Caco-2 (cell line): ENCODE measurements around the gene EPHA2. TPM values are rescaled to one million over a fixed set of nuclear protein-coding genes. Genes with fewer than 3 reads are reported as not detected.

Source experiments
- BruUV-seq: library from RNA; stranded (reverse); fragments of 400-500 nt; replicated peaks from 2 replicates; lab custom pipeline; 2021; lab: Mats Ljungman, UMichigan
- CTCF ChIA-PET: fragments of 300-600 bp; sonication (Branson Sonifier 250); formaldehyde crosslinking; loops from one replicate; lab custom pipeline; 2022; ENCODE audit warnings: antibody characterized with exemption; lab: Charles Lee
- POLR2A ChIA-PET: fragments of 300-600 bp; sonication (Branson Sonifier 250); formaldehyde crosslinking; loops from one replicate; lab custom pipeline; 2022; ENCODE audit warnings: antibody characterized with exemption; lab: Charles Lee
- DNase-seq, 2 experiments: peaks; one replicate each; pipeline versions ENCODE4 v3.0.0 to v3.0.0-alpha.2; 2020 to 2022
- H3K27me3 ChIP-seq: replicated peaks from 2 replicates; pipeline ENCODE4 v1.6.0; 2011; ENCODE audit warnings: low read length; ENCODE audit not compliant: control insufficient read depth, insufficient read depth
- H3K36me3 ChIP-seq: 2 replicates; pipeline ENCODE4 v1.5.1; 2011; ENCODE audit warnings: low read length; ENCODE audit not compliant: control insufficient read depth, insufficient read depth
- H3K4me1 ChIP-seq: fragments of 250-450 bp; sonication (Bioruptor Pico); 2 replicates; pipeline ENCODE4 v1.5.1; 2020; ENCODE audit warnings: mild to moderate bottlenecking
- H3K4me3 ChIP-seq: 2 replicates; pipeline ENCODE4 v1.5.1; 2011; ENCODE audit warnings: low read depth, mild to moderate bottlenecking, control low read depth, low read length
- H3K9me3 ChIP-seq: fragments of 250-450 bp; sonication (Bioruptor Pico); 2 replicates; pipeline ENCODE4 v1.5.1; 2020; ENCODE audit warnings: mild to moderate bottlenecking, moderate library complexity
- H3K27ac Mint-ChIP-seq: one replicate; pipeline ENCODE4 v1.8.0; 2022; ENCODE audit warnings: mixed read lengths; ENCODE audit not compliant: unreplicated experiment
- H3K27me3 Mint-ChIP-seq: one replicate; pipeline ENCODE4 v1.8.0; 2022; ENCODE audit warnings: mixed read lengths; ENCODE audit not compliant: insufficient read depth, unreplicated experiment
- H3K36me3 Mint-ChIP-seq: one replicate; pipeline ENCODE4 v1.8.0; 2022; ENCODE audit warnings: mild to moderate bottlenecking, mixed read lengths; ENCODE audit not compliant: insufficient read depth, unreplicated experiment
- H3K4me1 Mint-ChIP-seq: one replicate; pipeline ENCODE4 v1.8.0; 2022; ENCODE audit warnings: low read depth, mixed read lengths; ENCODE audit not compliant: unreplicated experiment
- H3K4me3 Mint-ChIP-seq: one replicate; pipeline ENCODE4 v1.8.0; 2022; ENCODE audit warnings: mild to moderate bottlenecking, moderate library complexity, mixed read lengths; ENCODE audit not compliant: unreplicated experiment
- H3K9me3 Mint-ChIP-seq: one replicate; pipeline ENCODE4 v1.8.0; 2022; ENCODE audit warnings: mixed read lengths; ENCODE audit not compliant: unreplicated experiment
- CTCF ChIP-seq, 2 experiments: fragments of 200-600 bp in 1 of 2; IDR thresholded peaks; 1 replicate in 1 of 2; 2 replicates in 1 of 2; pipeline versions ENCODE4 v1.5.1 to v1.8.0; 2011 to 2022; ENCODE audit warnings: antibody characterized with exemption in 1 of 2, control low read depth in 1 of 2, inconsistent platforms in 1 of 2, low read depth in 1 of 2, low read length in 1 of 2, mild to moderate bottlenecking in 1 of 2, moderate library complexity in 1 of 2; ENCODE audit not compliant: insufficient read depth in 1 of 2, severe bottlenecking in 1 of 2, unreplicated experiment in 1 of 2
- intact Hi-C: fragments of 100-400 bp; cut with micrococcal nuclease; formaldehyde crosslinking; loops from one replicate; pipeline ENCODE4 v1.10.0; 2022; ENCODE audit not compliant: unreplicated experiment
- total RNA-seq: library from RNA; stranded (reverse); gene quantifications from 2 replicates; pipeline ENCODE4 v1.2.3, GENCODE V29; 2022

Gene EPHA2
- total RNA-seq, 1 experiment from 2014 or later: 31.2 TPM

GRCh38 chr1:16153096-16153998 lies 2.5 kb downstream of the EPHA2 start:
- H3K36me3 ChIP-seq: peaks cover 4% of the 10 kb centered on the region; the same call in 1 of the 2 replicates
- DNase-seq: no peak
- Mint-ChIP-seq H3K27me3 (no peaks in the 10 kb centered on the region), H3K36me3 (peaks cover 51% of the 10 kb centered on the region), H3K4me1 (peaks cover 15% of the 10 kb centered on the region), H3K4me3 (peak overlapping the region; percentile 86), H3K27ac (peak overlapping the region; percentile 70), H3K9me3 (no peaks in the 10 kb centered on the region)
- intact Hi-C loops: no loop called here
- CTCF ChIA-PET: interaction anchor here (0.6 to 2.2 kb wide), 4 partner anchors 10 to 473 kb away, joined by 3 to 15 read pairs (median 4); no protein-coding TSS in a partner anchor
- H3K9me3 ChIP-seq: no peaks in the 10 kb centered on the region
- H3K4me3 ChIP-seq: peak overlapping the region; percentile 84
- no TSS peak for BruUV-seq
- no peak for TF ChIP-seq CTCF (IDR thresholded peaks at IDR 0.05; ENCODE audit: insufficient read depth in 1 of 2, low read depth in 1 of 2, low read length in 1 of 2, severe bottlenecking in 1 of 2, unreplicated experiment in 1 of 2)
- H3K4me1 ChIP-seq: peaks cover 48% of the 10 kb centered on the region
- H3K27me3 ChIP-seq: no peaks in the 10 kb centered on the region
- POLR2A ChIA-PET: interaction anchor here (1.0 to 1.4 kb wide), 2 partner anchors 10 to 11 kb away, joined by 4 to 5 read pairs; no protein-coding TSS in a partner anchor

- H3K36me3 ChIP-seq: peaks cover 4% of the 10 kb centered on the region
- POLR2A ChIA-PET: interaction anchor here (1.0 kb wide), 1 partner anchor 9 kb away, joined by 5 read pairs; no protein-coding TSS in a partner anchor
- peaks cover 55% of the 10 kb centered on the region for H3K4me1 ChIP-seq
- DNase-seq: no peak
- Mint-ChIP-seq H3K4me3 (peak overlapping the region; percentile 86), H3K27ac (peak overlapping the region; percentile 76), H3K4me1 (peaks cover 14% of the 10 kb centered on the region), H3K27me3 (no peaks in the 10 kb centered on the region), H3K9me3 (no peaks in the 10 kb centered on the region), H3K36me3 (peaks cover 59% of the 10 kb centered on the region)
- no peaks in the 10 kb centered on the region for H3K27me3 ChIP-seq
- intact Hi-C loops: no loop called here
- H3K9me3 ChIP-seq: no peaks in the 10 kb centered on the region
- BruUV-seq: no TSS peak
- CTCF ChIA-PET: interaction anchor here (1.9 kb wide), 1 partner anchor 70 kb away, joined by 6 read pairs; no protein-coding TSS in a partner anchor
- no peak for TF ChIP-seq CTCF (IDR thresholded peaks at IDR 0.05; ENCODE audit: insufficient read depth in 1 of 2, low read depth in 1 of 2, low read length in 1 of 2, severe bottlenecking in 1 of 2, unreplicated experiment in 1 of 2)
- no peak overlapping the region for H3K4me3 ChIP-seq
These were observed 3.3 kb downstream of the EPHA2 start for GRCh38 chr1:16152481-16153087.

- TF ChIP-seq CTCF (IDR thresholded peaks at IDR 0.05; ENCODE audit: insufficient read depth in 1 of 2, low read depth in 1 of 2, low read length in 1 of 2, severe bottlenecking in 1 of 2, unreplicated experiment in 1 of 2): no peak
- ChIA-PET CTCF (interaction anchor here (1.9 kb wide), 1 partner anchor 70 kb away, joined by 6 read pairs; no protein-coding TSS in a partner anchor), POLR2A (no interaction called here)
- Mint-ChIP-seq H3K4me1 (peaks cover 11% of the 10 kb centered on the region), H3K9me3 (no peaks in the 10 kb centered on the region), H3K4me3 (peak overlapping the region; percentile 22), H3K27me3 (no peaks in the 10 kb centered on the region), H3K27ac (peak overlapping the region; percentile 76), H3K36me3 (peaks cover 65% of the 10 kb centered on the region)
- Histone ChIP-seq H3K4me1 (peaks cover 58% of the 10 kb centered on the region), H3K4me3 (no peak overlapping the region), H3K9me3 (no peaks in the 10 kb centered on the region), H3K27me3 (no peaks in the 10 kb centered on the region), H3K36me3 (peaks cover 4% of the 10 kb centered on the region)
- no peak for DNase-seq
- no TSS peak for BruUV-seq
- intact Hi-C loops: no loop called here
These were observed 3.9 kb downstream of the EPHA2 start for GRCh38 chr1:16151995-16152384.
